HUDEP-2 (cell line): ENCODE measurements around the gene TRANK1.
A peak's percentile ranks its signal among the peaks of the same experiment; 100 is the strongest.
"Not testable (repeated sequence)": the region's sequence is repeated elsewhere in the genome, so short reads cannot be mapped to it uniquely, and the experiment has no call there.

ENCODE experiments used
- DNase-seq, 76 experiments: peaks; one replicate each; lab custom pipeline; 2025; ENCODE audit not compliant: unreplicated experiment in 76 of 76; lab: John Stamatoyannopoulos, UW

Gene TRANK1

GRCh38 chr3:36944641-36945270 is at the start of gene TRANK1:
Gene TRANK1, minus strand, starts transcription at chr3:36945054. Its CDS starts 245 bp downstream, at chr3:36944809.
- DNase-seq = peak in 65 of 76 experiments; percentile 14 to 85 (median 67)

- no peak for DNase-seq
Measured at GRCh38 chr3:36993326-36994283, 48.8 kb upstream of the TRANK1 start, which contains the start of gene MLH1. Gene MLH1, plus strand, starts transcription at chr3:36993518. Its CDS starts 30 bp downstream, at chr3:36993548.

- DNase-seq = no peak
Measured at GRCh38 chr3:36992806-36993325, 48.0 kb upstream of the TRANK1 start, which contains the start of gene EPM2AIP1. Gene EPM2AIP1, minus strand, starts transcription at chr3:36993131. Its CDS starts 54 bp downstream, at chr3:36993077.

- no peak for DNase-seq
Measured at GRCh38 chr3:36991923-36992805, 47.3 kb upstream of the TRANK1 start.

GRCh38 chr3:36991147-36991546 is 46.3 kb upstream of the TRANK1 start:
- no peak for DNase-seq

GRCh38 chr3:36989568-36989967 is 44.7 kb upstream of the TRANK1 start:
- no peak for DNase-seq

GRCh38 chr3:36989005-36989404 is 44.2 kb upstream of the TRANK1 start:
- DNase-seq = no peak

- no peak for DNase-seq
Measured at GRCh38 chr3:36988356-36988755, 43.5 kb upstream of the TRANK1 start.

- no peak for DNase-seq
Measured at GRCh38 chr3:36981006-36981405, 36.2 kb upstream of the TRANK1 start.

GRCh38 chr3:36973139-36973538 is 28.3 kb upstream of the TRANK1 start:
- peak in 2 of 76 experiments; percentile 5 to 14 for DNase-seq

GRCh38 chr3:36972163-36972562 is 27.3 kb upstream of the TRANK1 start:
- no peak for DNase-seq

- peak in 74 of 76 experiments; percentile 45 to 99 (median 94) for DNase-seq
Measured at GRCh38 chr3:36969540-36970432, 24.9 kb upstream of the TRANK1 start.

GRCh38 chr3:36969085-36969484 is 24.2 kb upstream of the TRANK1 start:
- DNase-seq = no peak

- no peak for DNase-seq
Measured at GRCh38 chr3:36965440-36965839, 20.6 kb upstream of the TRANK1 start.

GRCh38 chr3:36964817-36965216 is 20.0 kb upstream of the TRANK1 start:
- DNase-seq = no peak

- no peak for DNase-seq
Measured at GRCh38 chr3:36964331-36964730, 19.5 kb upstream of the TRANK1 start.

GRCh38 chr3:36963008-36963407 is 18.2 kb upstream of the TRANK1 start:
- DNase-seq = not testable (repeated sequence)

- no peak for DNase-seq
Measured at GRCh38 chr3:36960502-36960901, 15.6 kb upstream of the TRANK1 start.

GRCh38 chr3:36959821-36960220 is 15.0 kb upstream of the TRANK1 start:
- peak in 1 of 76 experiments; percentile 1 for DNase-seq
